HG02798 (cell line): ENCODE results near the gene EFHB.
"Not testable (repeated sequence)": the region's sequence is repeated elsewhere in the genome, so short reads cannot be mapped to it uniquely, and the experiment has no call there.

Source experiments
- ATAC-seq: cut with Tn5 transposase; IDR thresholded peaks from one replicate; pipeline ENCODE4 v1.9.1; 2021; ENCODE audit warnings: mild to moderate bottlenecking; ENCODE audit not compliant: unreplicated experiment, poor library complexity

The EFHB gene, protein sequence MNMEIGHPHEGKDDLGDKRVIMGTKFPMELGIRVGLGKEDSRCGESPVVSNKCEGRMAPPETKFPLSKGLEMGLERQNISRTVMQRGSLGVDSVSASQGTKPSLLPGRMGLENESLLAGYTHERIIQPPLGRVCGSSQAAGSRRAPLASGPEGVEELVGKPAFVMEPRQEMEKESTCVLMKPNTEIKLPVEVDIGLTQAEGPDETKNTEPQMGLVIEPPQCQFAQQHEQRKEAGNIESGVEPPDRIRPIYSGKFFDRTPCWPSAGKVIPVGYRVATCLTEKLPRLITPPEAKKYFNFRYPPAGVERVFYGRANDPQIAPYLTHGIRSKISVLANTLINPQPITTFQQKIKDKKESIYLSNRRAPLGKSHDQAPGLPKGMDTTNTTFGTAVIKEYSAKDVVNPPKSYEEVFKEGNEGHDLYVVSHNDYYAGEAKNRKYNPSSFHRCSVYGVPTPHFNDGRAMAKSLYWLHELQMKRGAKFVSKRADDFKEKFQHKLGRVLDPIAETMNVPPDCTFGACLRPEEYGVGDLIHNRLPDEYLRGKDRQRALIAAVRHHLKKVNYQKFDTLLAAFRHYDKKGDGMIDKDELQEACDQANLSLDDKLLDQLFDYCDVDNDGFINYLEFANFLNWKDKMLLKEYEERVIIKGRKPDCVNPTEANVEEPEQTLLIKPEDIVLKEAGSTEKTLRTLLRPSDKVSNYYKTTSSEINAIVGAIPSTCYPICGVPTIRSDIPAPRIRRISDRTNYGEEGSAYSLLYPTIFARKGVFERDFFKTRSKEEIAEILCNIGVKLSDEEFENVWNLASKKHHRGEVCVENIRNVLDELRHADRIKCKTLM

DNA sequence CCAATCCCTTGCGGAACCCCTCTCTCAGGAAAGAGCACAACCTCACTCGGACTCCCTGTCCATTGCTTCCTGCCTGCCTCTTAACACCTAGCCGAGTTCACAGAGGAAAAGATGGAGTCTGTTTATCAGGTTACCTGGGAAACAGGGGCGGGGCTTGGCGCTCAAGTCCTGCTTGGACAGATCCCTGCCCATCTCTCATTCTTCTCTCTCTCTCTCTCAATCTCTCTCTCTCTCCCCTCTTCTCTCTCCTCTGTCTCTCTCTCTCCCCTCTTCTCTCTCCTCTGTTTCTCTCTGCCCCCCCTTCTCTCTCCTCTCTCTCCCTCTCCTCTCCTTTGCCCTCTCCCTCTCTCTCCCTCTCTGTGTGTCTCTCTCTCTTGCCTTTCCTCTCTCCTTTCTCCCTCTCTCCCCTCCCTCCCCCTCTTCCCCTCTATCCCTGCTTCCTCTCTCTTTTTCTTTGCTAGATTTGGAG, at the start of gene EFHB:
EFHB (minus strand) TSS at position 120 of the 469 bp plus-strand sequence. CDS start 199 bp downstream, outside the sequence.
- no peak for ATAC-seq

DNA sequence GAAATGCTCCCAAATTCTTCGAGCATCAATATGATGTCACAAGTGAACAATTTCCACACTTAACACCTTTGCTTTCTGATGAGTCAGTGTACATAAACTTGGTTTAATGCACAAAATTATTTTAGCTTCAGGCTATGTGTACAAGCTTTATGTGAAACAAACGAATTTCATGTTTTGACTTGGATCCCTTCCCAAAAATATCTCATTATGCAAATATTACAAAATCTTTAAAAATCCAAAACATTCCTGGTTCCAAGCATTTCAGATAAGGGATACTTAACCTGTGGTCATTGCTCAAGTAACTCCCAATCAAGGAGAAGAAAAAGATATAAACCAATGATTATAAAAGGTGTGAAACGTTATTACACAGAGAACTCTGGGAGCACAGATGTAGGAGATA, 38.0 kb upstream of the EFHB start:
- ATAC-seq, result no peak

DNA sequence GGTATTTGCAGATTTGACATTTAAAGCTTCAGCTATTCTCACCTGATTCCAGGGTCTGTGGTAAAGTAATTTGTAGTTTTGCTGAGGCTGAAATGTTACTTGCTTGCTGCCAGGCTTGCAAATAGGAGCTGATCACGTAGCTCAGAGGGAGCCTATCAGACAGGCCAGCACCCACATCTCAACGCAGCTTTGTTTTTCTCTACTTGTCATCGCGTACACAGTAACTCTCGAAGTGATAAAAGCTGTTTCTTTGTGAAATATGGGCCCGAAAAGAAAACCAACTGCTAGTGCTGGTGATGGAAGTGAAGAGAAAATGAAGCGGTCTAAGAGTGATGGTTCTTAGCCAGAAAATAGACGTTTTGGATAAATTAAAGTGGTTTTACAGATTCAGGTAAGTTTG, 36.3 kb upstream of the EFHB start:
- no peak for ATAC-seq

DNA sequence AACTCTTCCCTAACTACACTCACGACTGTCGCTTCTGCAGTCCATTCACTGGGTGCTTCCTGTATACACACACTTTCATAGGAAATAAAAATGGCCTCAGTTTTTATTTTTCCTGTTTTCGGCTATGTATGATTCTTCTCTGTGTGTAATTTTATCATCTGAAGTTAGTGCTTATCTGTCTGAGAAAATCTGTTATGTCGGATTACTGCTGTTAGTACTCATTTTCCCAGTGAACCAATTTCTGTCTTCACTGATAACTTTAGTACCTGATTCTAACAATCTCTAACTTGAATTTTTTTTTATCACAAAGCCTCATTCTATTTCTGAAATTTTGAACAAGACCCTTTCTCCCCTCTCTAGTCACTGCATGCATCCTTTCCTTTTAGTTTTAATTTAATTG, 33.8 kb upstream of the EFHB start:
- ATAC-seq, result no peak

DNA sequence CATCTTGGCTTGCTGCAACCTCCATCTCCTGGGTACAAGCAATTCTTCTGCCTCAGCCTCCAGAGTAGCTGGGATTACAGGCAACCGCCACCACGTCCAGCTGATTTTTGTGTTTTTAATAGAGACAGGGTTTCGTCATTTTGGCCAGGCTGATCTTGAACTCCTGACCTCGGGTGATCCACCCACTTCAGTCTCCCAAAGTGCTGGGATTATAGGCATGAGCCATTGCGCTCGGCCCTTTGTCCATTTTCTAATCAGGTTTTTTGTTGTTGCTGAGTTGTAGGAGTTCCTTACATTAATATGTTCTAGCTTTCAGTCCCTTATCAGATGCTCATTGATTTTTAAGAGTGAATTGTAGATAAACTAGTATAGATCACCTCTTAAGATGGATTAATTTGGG, 33.2 kb upstream of the EFHB start:
- no peak for ATAC-seq

DNA sequence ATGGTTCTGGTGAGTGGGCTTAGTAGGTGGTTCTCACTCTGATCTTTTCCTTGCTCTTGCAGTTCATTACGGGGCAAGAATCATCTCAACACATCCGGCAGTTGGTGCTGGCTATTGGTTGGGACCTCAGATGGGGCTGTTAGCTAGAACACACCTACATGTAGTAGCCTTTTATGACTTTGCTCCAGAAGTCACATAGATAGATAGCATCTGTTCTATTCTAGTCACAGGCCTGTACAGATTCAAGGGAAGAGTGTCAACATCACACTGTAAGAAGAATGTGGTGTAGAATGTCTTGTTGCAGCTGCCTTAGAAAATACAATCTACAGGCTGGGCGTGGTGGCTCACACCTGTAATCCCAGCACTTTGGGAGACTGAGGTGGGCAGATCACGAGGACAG, 27.9 kb upstream of the EFHB start:
- no peak for ATAC-seq

DNA sequence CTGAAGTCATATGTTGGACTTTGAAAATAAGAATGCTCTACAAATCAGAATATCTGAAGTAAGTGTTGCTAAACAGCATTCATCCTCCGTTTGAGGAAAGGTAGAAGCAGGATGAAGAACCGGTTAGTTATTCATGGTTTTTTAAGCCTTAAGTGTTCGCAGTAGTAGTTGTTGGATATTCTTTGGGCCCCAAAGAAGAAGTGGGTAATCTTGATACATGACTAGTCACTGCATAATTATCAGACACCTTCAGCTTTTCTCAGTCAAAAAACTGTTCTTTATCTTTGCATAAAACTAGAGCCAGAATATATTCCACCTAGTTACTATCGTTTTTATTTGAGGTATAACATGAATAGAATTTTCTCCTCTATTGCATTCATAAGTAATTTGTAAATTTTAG, 26.7 kb upstream of the EFHB start:
- no peak for ATAC-seq

DNA sequence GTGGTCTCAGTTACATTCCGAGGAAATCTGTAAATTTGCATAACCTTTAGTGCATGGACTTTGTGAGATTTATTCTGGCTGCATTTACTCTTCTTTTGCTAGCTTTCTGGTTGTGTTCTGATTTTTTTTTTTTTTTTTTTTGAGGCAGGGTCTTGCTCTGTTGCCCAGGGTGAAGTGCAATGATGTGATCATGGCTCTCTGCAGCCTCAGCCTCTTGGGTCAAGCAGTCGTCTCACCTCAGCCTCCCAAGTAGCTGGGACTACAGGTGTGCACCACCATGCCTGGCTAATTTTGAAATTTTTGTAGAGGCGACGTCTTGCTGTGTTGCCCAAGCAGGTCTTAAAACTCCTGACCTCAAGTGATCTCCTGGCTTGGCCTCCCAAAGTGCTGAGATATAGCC, 25.5 kb upstream of the EFHB start:
- ATAC-seq, result no peak

DNA sequence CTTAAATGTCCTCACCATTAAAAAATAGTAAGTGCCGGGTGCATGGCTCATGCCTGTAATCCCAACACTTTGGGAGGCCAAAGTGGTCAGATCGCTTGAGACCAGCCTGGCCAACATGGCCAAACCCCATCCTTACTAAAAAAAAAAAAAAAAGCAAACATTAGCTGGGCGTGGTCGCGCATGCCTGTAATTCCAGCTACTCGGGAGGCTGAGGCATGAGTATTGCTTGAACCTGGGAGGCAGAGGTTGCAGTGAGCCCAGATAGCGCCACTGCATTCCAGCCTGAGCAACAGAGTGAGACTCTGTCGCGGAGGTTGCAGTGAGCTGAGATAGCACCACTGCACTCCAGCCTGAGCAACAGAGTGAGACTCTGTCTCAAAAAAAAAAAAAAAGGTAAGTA, 23.3 kb upstream of the EFHB start:
- ATAC-seq, result not testable (repeated sequence)

DNA sequence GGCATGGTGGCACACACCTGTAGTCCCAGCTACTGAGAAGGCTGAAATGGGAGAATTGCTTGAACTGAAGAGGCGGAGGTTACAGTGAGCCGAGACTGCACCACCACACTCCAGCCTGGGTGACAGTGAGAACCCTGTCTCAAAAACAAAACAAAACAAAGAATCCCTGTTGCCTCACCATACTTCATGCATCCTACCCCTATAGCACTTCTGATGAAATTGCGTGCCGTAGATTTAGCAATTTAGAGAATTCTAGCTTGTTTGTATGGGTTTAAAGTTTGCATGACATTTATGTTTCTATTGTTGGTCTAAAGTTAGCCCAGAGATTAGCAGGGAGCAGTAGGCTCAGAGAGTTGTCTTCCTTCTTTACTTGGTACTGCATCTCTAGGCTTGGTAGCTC, 20.7 kb upstream of the EFHB start:
- ATAC-seq, result no peak

DNA sequence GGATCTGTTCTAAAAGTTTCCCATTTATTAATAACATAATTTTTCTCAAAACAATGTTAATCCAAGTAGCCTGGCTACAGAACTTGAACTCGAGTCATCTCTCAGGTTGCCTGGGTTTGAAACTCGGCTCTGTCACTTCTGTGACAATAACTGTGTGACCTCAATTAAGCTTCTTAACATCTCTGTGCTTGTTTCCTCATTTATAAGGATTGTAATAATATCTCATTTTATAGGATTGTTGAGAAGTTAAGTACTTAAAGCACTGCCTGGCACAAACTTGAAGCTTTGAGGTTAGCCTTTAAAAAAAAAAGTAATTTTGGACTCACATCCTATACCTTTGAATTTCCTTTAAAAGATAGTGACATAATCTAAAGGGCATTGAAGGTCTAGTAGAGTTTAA, 16.3 kb upstream of the EFHB start:
- ATAC-seq, result no peak

DNA sequence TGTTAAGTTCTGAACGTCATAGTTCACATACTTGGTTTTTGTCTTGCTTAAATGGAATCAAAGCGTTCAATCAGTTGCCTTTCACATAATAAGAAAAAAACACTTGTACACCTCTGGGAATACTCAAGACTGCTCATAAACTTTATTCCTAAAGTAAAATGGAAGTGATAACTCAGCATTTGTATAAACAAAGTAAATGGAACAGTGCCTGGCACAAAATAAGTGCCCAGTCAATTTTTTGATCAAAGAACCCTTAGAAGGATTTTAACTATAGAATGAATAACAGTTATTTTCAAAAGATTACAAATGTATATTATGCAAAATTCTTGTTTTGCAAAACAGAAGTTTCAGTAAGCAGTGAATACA, 14.2 kb upstream of the EFHB start:
- no peak for ATAC-seq

DNA sequence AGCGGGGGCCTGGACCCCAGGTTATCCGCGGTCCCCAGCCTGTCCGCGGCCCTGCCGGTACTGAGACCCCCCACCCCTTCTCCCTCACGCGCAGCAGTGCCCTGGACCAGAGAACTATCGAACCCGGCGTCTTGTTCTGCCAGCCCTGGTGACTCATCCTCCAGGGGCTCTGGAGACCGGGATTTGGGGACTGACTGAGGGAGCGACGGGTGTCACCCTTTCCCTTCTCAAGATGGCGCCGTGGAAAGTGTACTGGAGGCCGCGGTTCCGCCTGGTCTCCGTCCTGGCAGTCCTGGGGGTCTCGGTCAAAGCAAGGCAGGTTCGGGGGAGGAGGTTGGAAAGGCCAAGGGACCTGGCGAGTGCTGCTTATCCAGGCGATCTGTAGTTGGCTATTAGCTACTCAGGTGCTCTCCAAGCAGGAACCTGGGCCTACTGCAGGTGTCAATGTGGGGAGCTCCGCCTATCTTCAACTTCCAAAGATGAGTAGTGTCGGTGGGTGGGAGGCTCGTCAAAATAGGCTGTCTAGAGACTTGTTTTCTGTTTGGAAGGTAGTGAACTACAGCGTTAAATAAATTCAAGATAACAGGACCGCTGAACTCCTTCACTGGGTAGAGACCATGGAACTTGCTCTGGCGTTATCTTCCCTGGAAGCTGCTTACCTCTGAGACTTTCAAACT, 13.7 kb upstream of the EFHB start:
- peak; percentile 14 for ATAC-seq

DNA sequence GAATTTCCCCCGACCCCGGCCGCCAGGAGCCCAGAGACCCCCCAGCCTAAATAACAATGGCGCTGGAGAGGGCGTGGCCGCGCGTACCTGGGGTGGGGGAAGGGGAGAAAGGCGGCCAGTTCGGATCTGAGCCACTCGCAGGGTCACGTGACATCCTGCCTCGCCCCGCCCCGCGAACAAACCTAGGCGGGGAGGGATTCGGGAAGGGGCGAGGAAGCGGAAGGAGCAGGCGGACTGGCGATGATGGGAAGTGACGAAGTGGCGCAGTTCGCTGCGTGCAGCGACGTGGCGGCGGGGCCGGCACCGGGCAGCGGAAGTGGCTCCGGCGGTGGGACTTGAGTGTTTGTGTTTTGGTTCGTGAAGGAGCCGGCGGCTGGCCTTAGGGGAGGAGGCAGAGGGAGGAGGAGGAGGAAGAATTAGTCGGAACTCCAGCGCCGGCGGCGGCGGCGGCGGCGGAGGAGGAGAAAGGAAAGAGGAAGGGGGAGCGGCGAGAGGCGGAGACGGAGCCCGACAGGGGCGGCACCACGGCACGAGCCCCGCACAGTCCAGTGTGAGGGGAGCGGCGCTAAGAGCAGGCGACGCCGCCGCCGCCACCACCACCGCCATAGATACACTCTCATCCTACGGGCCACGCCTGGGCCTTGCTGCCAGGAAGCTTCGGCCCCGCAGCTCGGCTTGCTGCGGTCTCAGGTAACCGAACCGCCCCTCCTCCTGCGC, 13.0 kb upstream of the EFHB start, which contains the start of gene RAB5A:
RAB5A (plus strand) TSS at position 266 of the 717 bp plus-strand sequence. CDS start 3,802 bp downstream, outside the sequence.
- ATAC-seq, result peak; percentile 96

DNA sequence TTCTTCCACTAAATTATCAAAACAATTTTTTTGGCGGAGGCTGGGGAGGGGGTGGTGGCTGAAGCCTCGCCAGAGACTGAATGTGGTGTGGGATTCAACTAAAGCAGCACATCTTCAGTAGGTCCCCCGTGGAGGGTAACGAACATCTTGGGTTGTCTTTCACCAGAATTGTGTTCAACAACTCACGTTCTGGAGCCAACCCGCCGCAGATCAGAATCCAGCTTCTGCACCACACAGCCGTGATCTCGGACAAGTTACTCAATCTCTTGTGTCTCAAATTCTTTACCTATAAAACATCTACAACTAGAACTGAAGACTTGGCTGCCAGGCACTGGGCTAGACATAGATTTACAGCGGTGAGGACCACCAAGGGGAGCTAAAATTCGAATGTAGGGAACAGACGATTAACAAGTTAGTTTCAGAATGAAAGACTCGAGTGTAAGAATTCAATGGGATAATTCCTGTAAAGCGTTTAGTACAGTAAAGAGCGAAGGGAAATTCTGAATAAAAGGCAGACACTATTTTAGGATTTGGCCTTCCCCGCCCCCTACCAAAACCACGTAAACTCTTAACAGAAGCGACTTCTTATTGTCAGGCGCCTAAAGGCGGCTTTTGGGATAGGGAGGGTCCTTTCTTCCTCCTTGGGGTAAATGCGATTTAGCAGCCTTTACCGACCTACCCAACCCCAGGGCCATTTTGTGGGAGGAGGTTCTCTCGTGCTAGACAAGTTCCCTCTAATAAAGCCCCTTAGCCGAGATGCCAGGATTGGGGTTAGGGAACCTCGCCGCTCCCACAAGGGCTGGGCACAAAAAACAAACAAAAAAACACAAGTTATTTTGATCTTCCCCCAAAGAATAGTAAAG, 12.2 kb upstream of the EFHB start:
- peak; percentile 5 for ATAC-seq

DNA sequence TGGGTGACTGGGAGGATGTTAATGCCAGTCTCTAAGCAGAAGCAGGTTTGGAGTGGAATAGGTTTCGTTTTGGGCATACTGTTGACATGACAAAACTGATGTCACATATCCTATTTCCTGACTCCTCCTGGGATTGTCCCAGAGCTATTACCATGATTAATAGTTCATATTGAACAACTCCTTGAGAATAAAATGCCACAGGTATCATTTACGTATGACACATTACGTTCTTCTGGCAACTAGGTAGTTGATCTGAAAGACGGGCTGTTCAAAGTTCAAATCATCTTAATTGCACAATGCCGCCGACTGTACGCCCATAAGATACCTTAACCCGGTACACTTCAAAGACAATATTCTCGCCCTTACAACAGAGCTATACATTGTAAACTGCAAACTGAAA, 11.5 kb upstream of the EFHB start:
- no peak for ATAC-seq

DNA sequence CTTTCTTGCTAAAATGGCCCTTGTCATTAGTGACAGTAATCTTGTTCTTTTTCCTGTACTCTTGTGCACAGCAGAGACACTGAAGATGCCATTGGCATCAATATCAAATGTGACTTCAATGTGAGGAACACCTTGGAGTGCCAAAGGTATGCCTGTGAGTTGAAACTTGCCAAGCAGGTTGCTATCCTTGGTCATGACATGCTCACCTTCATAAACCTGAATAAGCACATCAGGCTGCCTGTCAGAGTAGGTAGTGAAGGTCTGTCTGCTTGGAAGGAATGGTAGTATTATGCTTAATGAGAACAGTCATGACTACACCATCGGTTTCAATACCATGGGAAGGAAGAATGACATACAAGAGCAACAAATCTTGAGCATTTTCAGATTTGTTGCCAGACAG, 6.6 kb upstream of the EFHB start:
- no peak for ATAC-seq

DNA sequence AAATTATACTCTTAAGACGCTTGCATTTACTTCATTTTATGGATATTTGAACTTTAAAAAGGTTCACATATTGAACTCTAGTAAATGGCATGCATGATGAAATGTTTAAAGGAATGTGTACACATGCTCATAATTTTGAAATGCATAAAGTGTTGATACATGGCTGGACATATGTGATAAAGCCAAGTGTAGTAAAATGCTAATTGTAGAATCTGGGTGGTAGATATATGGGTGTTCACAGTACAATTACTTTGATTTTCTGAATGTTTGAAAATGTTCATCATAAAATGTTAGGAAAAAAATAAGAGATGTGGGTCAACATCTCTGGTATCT, 4.2 kb upstream of the EFHB start:
- no peak for ATAC-seq

DNA sequence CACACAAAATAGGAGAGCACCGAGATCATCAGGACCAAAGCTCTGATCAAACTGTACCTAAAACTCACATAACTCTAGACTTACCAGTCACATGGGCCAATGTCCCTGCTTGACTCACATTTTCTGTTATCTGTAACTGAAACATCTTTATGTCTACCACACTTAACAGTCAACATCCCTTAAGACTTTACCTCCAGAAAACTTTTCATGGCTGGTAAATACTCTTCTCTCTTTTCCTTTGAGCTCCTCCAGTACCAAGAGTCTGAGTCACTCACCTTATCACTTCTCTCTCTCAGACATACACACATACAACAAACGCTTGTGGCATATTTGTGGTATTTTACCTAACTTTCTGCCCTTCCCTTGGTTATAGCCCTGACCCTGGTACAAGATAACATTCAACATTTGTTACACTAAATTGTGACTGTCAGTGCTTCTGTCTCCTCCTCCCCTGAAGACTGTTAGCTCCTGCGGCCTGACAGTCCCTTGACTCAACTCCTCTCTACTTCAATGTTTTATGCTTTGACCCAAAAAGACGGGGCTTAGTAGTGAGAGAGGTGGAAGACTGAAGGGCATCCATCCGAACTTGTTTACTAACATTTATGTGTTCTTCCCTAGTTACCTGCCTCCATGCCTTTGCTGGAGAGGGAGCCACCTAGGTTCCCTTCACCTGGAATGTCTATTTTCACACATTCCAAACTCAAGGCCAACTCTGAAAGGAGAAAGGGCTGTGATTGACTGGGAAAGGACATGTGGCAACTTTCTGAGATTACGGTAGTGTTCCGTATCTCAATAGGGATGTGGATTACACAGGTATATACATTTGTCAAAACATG, 3.7 kb upstream of the EFHB start:
- ATAC-seq, result no peak
